Measurements from ENCODE around the gene CHD1.
A peak's percentile ranks its signal among the peaks of the same experiment; 100 is the strongest.

The CHD1 gene

GRCh38 chr5:98911280-98912040, 17.3 kb downstream of the CHD1 start:
- TF ChIP-seq CTCF (conservative IDR thresholded peaks at IDR 0.05; ENCODE audit: low read depth, low read length) = no peak
- H3K4me3 ChIP-seq (ENCODE audit: low read depth, low read length) = no peak overlapping the region
- DNase-seq (ENCODE audit: low read depth) = peak; percentile 68

- H3K4me3 ChIP-seq (ENCODE audit: low read depth, low read length) = no peak overlapping the region
- no peak for DNase-seq (ENCODE audit: low read depth)
- no peak for TF ChIP-seq CTCF (conservative IDR thresholded peaks at IDR 0.05; ENCODE audit: low read depth, low read length)
Measured at GRCh38 chr5:98909363-98909762, 19.4 kb downstream of the CHD1 start.

GRCh38 chr5:98907951-98908350, 20.9 kb downstream of the CHD1 start:
- H3K4me3 ChIP-seq (ENCODE audit: low read depth, low read length) = no peak overlapping the region
- no peak for TF ChIP-seq CTCF (conservative IDR thresholded peaks at IDR 0.05; ENCODE audit: low read depth, low read length)
- no peak for DNase-seq (ENCODE audit: low read depth)

GRCh38 chr5:98906756-98907355, 22.0 kb downstream of the CHD1 start:
- H3K4me3 ChIP-seq (ENCODE audit: low read depth, low read length) = no peak overlapping the region
- DNase-seq (ENCODE audit: low read depth) = no peak
- TF ChIP-seq CTCF (conservative IDR thresholded peaks at IDR 0.05; ENCODE audit: low read depth, low read length) = no peak

GRCh38 chr5:98905857-98906688, 22.7 kb downstream of the CHD1 start:
- H3K4me3 ChIP-seq (ENCODE audit: low read depth, low read length) = no peak overlapping the region
- DNase-seq (ENCODE audit: low read depth) = peak; percentile 72
- peak; percentile 57 for TF ChIP-seq CTCF (conservative IDR thresholded peaks at IDR 0.05; ENCODE audit: low read depth, low read length)

- no peak overlapping the region for H3K4me3 ChIP-seq (ENCODE audit: low read depth, low read length)
- peak; percentile 56 for DNase-seq (ENCODE audit: low read depth)
- TF ChIP-seq CTCF (conservative IDR thresholded peaks at IDR 0.05; ENCODE audit: low read depth, low read length) = no peak
Measured at GRCh38 chr5:98904780-98905179, 24.0 kb downstream of the CHD1 start.
